Loucy (cell line): ENCODE measurements around the gene KIFAP3.

Source experiments
- CTCF ChIP-seq: fragments of 200-600 bp; sonication (generic); conservative IDR thresholded peaks from 2 replicates; pipeline ENCODE4 v1.5.1; 2014; ENCODE audit warnings: mild to moderate bottlenecking, antibody characterized with exemption, low read length
- EZH2phosphoT487 ChIP-seq: fragments of 200-600 bp; IDR thresholded peaks from 2 replicates; pipeline ENCODE4 v1.6.1; 2018; ENCODE audit warnings: antibody characterized with exemption, mild to moderate bottlenecking, moderate library complexity, borderline replicate concordance

GRCh38 chr1:170010443-170010842 is 64.1 kb downstream of the KIFAP3 start:
- TF ChIP-seq CTCF (peak; percentile 73), EZH2phosphoT487 (no peak)
